Gastroesophageal sphincter (tissue), 4 donors: ENCODE measurements around the gene MEX3C. TPM values are rescaled to one million over a fixed set of nuclear protein-coding genes. Genes with fewer than 3 reads are reported as not detected.

Experiments used
- ATAC-seq: fragments of 150-250 bp; one replicate; pipeline ENCODE4 v1.9.1; 2016; ENCODE audit warnings: mild to moderate bottlenecking, moderate library complexity
- H3K27ac ChIP-seq, 4 donors: fragments of 200-600 bp; sonication (generic) in 3 of 4; 1 replicate in 3 of 4; 2 replicates in 1 of 4; pipeline ENCODE4 v1.5.1; 2016 to 2019
- H3K27me3 ChIP-seq: fragments of 200-600 bp; sonication (generic); one replicate; pipeline ENCODE4 v1.5.1; 2019
- H3K36me3 ChIP-seq, 2 donors: fragments of 200-600 bp; sonication (generic); one replicate each; pipeline ENCODE4 v1.5.1; 2019; ENCODE audit warnings: control low read depth in 1 of 2
- H3K4me1 ChIP-seq, 3 donors: fragments of 200-600 bp; sonication (generic); 1 replicate in 2 of 3; 2 replicates in 1 of 3; pipeline ENCODE4 v1.5.1; 2016 to 2019; ENCODE audit warnings: control low read depth in 2 of 3
- H3K4me3 ChIP-seq, 2 donors: fragments of 200-600 bp; sonication (generic); one replicate each; pipeline ENCODE4 v1.5.1; 2019; ENCODE audit warnings: mild to moderate bottlenecking in 1 of 2, moderate library complexity in 1 of 2
- H3K9me3 ChIP-seq, 3 donors: fragments of 200-600 bp; sonication (generic); one replicate each; pipeline ENCODE4 v1.5.1; 2017 to 2019; ENCODE audit warnings: control low read depth in 2 of 3
- CTCF ChIP-seq, 4 experiments: fragments of 200-600 bp in 2 of 4; fragments of 450-650 bp in 2 of 4; sonication (generic) in 1 of 4; IDR thresholded peaks; one replicate each; pipeline ENCODE4 v1.5.1; 2017 to 2019; ENCODE audit warnings: antibody characterized with exemption in 4 of 4, mild to moderate bottlenecking in 2 of 4, moderate library complexity in 2 of 4
- EP300 ChIP-seq: sonication (generic); formaldehyde crosslinking; IDR thresholded peaks from one replicate; pipeline ENCODE4 v1.6.1; 2017; ENCODE audit warnings: antibody characterized with exemption, mild to moderate bottlenecking
- POLR2A ChIP-seq, 2 donors: fragments of 450-650 bp; IDR thresholded peaks; one replicate each; pipeline ENCODE4 v1.6.1; 2017; ENCODE audit warnings: antibody characterized with exemption in 2 of 2, mild to moderate bottlenecking in 2 of 2, moderate library complexity in 1 of 2
- POLR2AphosphoS5 ChIP-seq: sonication (generic); formaldehyde crosslinking; IDR thresholded peaks from one replicate; pipeline ENCODE4 v1.6.1; 2017; ENCODE audit warnings: antibody characterized with exemption
- WGBS, 2 donors: methylation state at CpG; one replicate each; pipeline ENCODE4 v1.1.5; 2018; ENCODE audit warnings: low coverage in 1 of 2; 5-methylcytosine and 5-hydroxymethylcytosine counted together
- total RNA-seq, 4 donors: library from RNA; depleted of rRNA; stranded (reverse); fragments of >200 nt; gene quantifications; one replicate each; pipeline ENCODE4 v1.1.0, GENCODE V29; 2016

Gene MEX3C
- total RNA-seq, 4 donors from 2014 or later = 24.7 to 35.2 (median 29.0) TPM

GRCh38 chr18:51150113-51150700 is 47.3 kb downstream of the MEX3C start:
- ATAC-seq = no peak
- Histone ChIP-seq H3K27me3 (peaks cover 3% of the 10 kb centered on the region), H3K4me1 (no peaks in the 10 kb centered on the region), H3K4me3 (no peak overlapping the region), H3K9me3 (peaks cover 0 to 5% (median 0%) of the 10 kb centered on the region in 3 donors), H3K27ac (no peak overlapping the region), H3K36me3 (no peaks in the 10 kb centered on the region)
- TF ChIP-seq POLR2AphosphoS5 = no peak
- TF ChIP-seq EP300 = no peak
- TF ChIP-seq POLR2A (IDR thresholded peaks at IDR 0.05) = no peak
- no peak for TF ChIP-seq CTCF (IDR thresholded peaks at IDR 0.05)
- 100% methylated on average over 1 to 2 of the region's 6 CpGs for WGBS, 2 donors

GRCh38 chr18:51149670-51150069 is 47.8 kb downstream of the MEX3C start:
- ATAC-seq = no peak
- H3K27me3 ChIP-seq = peaks cover 3% of the 10 kb centered on the region
- no peak overlapping the region for H3K27ac ChIP-seq
- peaks cover 0 to 5% (median 0%) of the 10 kb centered on the region in 3 donors for H3K9me3 ChIP-seq
- no peak overlapping the region for H3K4me3 ChIP-seq
- TF ChIP-seq CTCF (IDR thresholded peaks at IDR 0.05) (no peak), POLR2A (IDR thresholded peaks at IDR 0.05) (no peak), POLR2AphosphoS5 (no peak), EP300 (no peak)
- H3K4me1 ChIP-seq = no peaks in the 10 kb centered on the region
- no peaks in the 10 kb centered on the region for H3K36me3 ChIP-seq
- WGBS, 2 donors = 94 to 100% methylated on average over 2 to 4 of the region's 4 CpGs

- TF ChIP-seq POLR2A (IDR thresholded peaks at IDR 0.05) = no peak
These were observed 50.6 kb downstream of the MEX3C start for GRCh38 chr18:51146909-51147308.

GRCh38 chr18:51138936-51139335 is 58.5 kb downstream of the MEX3C start:
- H3K4me3 ChIP-seq = no peak overlapping the region
- H3K9me3 ChIP-seq = no peaks in the 10 kb centered on the region
- no peak overlapping the region for H3K27ac ChIP-seq
- TF ChIP-seq POLR2A (IDR thresholded peaks at IDR 0.05) (no peak), CTCF (IDR thresholded peaks at IDR 0.05) (no peak), POLR2AphosphoS5 (no peak), EP300 (no peak)
- WGBS, 2 donors = 75 to 78% methylated on average over 2 to 7 of the region's 8 CpGs
- no peaks in the 10 kb centered on the region for H3K27me3 ChIP-seq
- H3K36me3 ChIP-seq = no peaks in the 10 kb centered on the region
- H3K4me1 ChIP-seq = no peaks in the 10 kb centered on the region
- no peak for ATAC-seq

More at GRCh38 chr18:51146909-51147308, 50.6 kb downstream of the MEX3C start:
- no peak overlapping the region for H3K27ac ChIP-seq
- H3K9me3 ChIP-seq = peaks cover 0 to 5% (median 0%) of the 10 kb centered on the region in 3 donors
- no peak for ATAC-seq
- WGBS, 2 donors = 92 to 98% methylated on average over 3 to 4 of the region's 4 CpGs
- H3K4me1 ChIP-seq = no peaks in the 10 kb centered on the region
- no peak overlapping the region for H3K4me3 ChIP-seq
- no peaks in the 10 kb centered on the region for H3K27me3 ChIP-seq
- H3K36me3 ChIP-seq = no peaks in the 10 kb centered on the region

GRCh38 chr18:51137891-51138290 is 59.6 kb downstream of the MEX3C start:
- no peaks in the 10 kb centered on the region for H3K9me3 ChIP-seq
- WGBS, 2 donors = 40% methylated on average over 1 of the region's 7 CpGs; no CpG with 5 or more reads in 1 of the 2 donors
- no peaks in the 10 kb centered on the region for H3K36me3 ChIP-seq
- no peaks in the 10 kb centered on the region for H3K4me1 ChIP-seq
- H3K27me3 ChIP-seq = peaks cover under 1% of the 10 kb centered on the region
- ATAC-seq = no peak
- H3K27ac ChIP-seq = no peak overlapping the region
- TF ChIP-seq POLR2AphosphoS5 = no peak
- no peak overlapping the region for H3K4me3 ChIP-seq

- 66 to 83% methylated on average over 4 to 8 of the region's 21 CpGs for WGBS, 2 donors
- ATAC-seq = no peak
- Histone ChIP-seq H3K36me3 (no peaks in the 10 kb centered on the region), H3K4me1 (no peaks in the 10 kb centered on the region), H3K27ac (no peak overlapping the region), H3K27me3 (peaks cover 7% of the 10 kb centered on the region), H3K4me3 (no peak overlapping the region), H3K9me3 (no peaks in the 10 kb centered on the region)
- no peak for TF ChIP-seq POLR2AphosphoS5
- no peak for TF ChIP-seq POLR2A (IDR thresholded peaks at IDR 0.05)
- no peak for TF ChIP-seq CTCF (IDR thresholded peaks at IDR 0.05)
- no peak for TF ChIP-seq EP300
These were observed 60.3 kb downstream of the MEX3C start for GRCh38 chr18:51137026-51137729.
